ENCODE measurements around the gene GCK. TPM values are rescaled to one million over a fixed set of nuclear protein-coding genes. Genes with fewer than 3 reads are reported as not detected.

The GCK gene
- total RNA-seq, 2 experiments from 2014 or later = 0.16 TPM; not detected in 1

GRCh38 chr7:44187636-44188416 lies 1.4 kb downstream of the GCK start:
- no peaks in the 10 kb centered on the region for H3K4me1 ChIP-seq (ENCODE audit: insufficient read depth, low read length, poor library complexity, severe bottlenecking)
- H3K79me2 ChIP-seq (ENCODE audit: insufficient read depth, low read depth, low read length) = no peaks in the 10 kb centered on the region
- no peaks in the 10 kb centered on the region for H3K9me3 ChIP-seq (ENCODE audit: low read length)
- DNase-seq (ENCODE audit: low spot score) = no peak
- CTCF ChIA-PET (ENCODE audit: unreplicated experiment) = no interaction called here
- H3K27ac ChIP-seq (ENCODE audit: low read depth, low read length, poor library complexity, severe bottlenecking) = no peak overlapping the region
- H3K36me3 ChIP-seq (ENCODE audit: insufficient read depth, low read length) = no peaks in the 10 kb centered on the region
- no peaks in the 10 kb centered on the region for H3K9me2 ChIP-seq (ENCODE audit: insufficient read depth, low read length)
- no peak overlapping the region for H3K4me3 ChIP-seq (ENCODE audit: low read depth, low read length, poor library complexity, severe bottlenecking)
- no peaks in the 10 kb centered on the region for H4K20me1 ChIP-seq (ENCODE audit: insufficient read depth, low read length)
- H3K4me2 ChIP-seq (ENCODE audit: low read length) = no peak overlapping the region
- intact Hi-C loops (cut with micrococcal nuclease; ENCODE audit: unreplicated experiment) = no loop called here
- no peak for TF ChIP-seq EZH2phosphoT487 (IDR thresholded peaks at IDR 0.05; ENCODE audit: borderline replicate concordance, low read depth, low read length)
- TF ChIP-seq, protein P1, sequence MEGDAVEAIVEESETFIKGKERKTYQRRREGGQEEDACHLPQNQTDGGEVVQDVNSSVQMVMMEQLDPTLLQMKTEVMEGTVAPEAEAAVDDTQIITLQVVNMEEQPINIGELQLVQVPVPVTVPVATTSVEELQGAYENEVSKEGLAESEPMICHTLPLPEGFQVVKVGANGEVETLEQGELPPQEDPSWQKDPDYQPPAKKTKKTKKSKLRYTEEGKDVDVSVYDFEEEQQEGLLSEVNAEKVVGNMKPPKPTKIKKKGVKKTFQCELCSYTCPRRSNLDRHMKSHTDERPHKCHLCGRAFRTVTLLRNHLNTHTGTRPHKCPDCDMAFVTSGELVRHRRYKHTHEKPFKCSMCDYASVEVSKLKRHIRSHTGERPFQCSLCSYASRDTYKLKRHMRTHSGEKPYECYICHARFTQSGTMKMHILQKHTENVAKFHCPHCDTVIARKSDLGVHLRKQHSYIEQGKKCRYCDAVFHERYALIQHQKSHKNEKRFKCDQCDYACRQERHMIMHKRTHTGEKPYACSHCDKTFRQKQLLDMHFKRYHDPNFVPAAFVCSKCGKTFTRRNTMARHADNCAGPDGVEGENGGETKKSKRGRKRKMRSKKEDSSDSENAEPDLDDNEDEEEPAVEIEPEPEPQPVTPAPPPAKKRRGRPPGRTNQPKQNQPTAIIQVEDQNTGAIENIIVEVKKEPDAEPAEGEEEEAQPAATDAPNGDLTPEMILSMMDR (conservative IDR thresholded peaks at IDR 0.05; ENCODE audit: low read length) = no peak
- POLR2A ChIA-PET = no interaction called here
- no peak overlapping the region for H2AFZ ChIP-seq (ENCODE audit: low read length)
- BruUV-seq (replicated peaks) = no TSS peak

DNA sequence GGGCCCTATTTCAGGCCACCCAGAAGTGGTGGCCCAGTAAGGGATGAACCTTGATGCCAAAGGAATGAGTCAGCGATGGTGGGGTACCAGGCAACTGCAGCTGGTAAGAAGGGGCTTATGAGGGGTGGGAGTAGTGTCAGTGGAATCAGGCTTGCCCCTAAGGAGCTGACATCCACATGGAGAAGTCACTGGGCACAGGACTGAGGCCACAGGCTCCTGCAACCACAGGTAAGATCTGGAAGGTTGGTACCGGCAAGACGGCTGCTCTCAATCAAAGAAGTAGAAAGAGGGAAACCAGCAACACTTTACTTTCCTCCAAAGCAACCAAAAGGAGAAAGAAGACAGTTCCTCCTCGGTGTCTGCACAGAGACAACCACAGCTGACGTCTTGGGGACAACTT lies 2.5 kb downstream of the GCK start:
- H3K4me3 ChIP-seq (ENCODE audit: low read depth, low read length, poor library complexity, severe bottlenecking) = no peak overlapping the region
- POLR2A ChIA-PET = no interaction called here
- intact Hi-C loops (cut with micrococcal nuclease; ENCODE audit: unreplicated experiment) = no loop called here
- no peaks in the 10 kb centered on the region for H3K9me2 ChIP-seq (ENCODE audit: insufficient read depth, low read length)
- H3K36me3 ChIP-seq (ENCODE audit: insufficient read depth, low read length) = no peaks in the 10 kb centered on the region
- CTCF ChIA-PET (ENCODE audit: unreplicated experiment) = no interaction called here
- no peak overlapping the region for H3K4me2 ChIP-seq (ENCODE audit: low read length)
- no peaks in the 10 kb centered on the region for H3K4me1 ChIP-seq (ENCODE audit: insufficient read depth, low read length, poor library complexity, severe bottlenecking)
- DNase-seq (ENCODE audit: low spot score) = no peak
- H3K27ac ChIP-seq (ENCODE audit: low read depth, low read length, poor library complexity, severe bottlenecking) = no peak overlapping the region
- TF ChIP-seq EZH2phosphoT487 (IDR thresholded peaks at IDR 0.05; ENCODE audit: borderline replicate concordance, low read depth, low read length) = no peak
- TF ChIP-seq, protein P1 (conservative IDR thresholded peaks at IDR 0.05; ENCODE audit: low read length) = no peak
- no TSS peak for BruUV-seq (replicated peaks)
- no peaks in the 10 kb centered on the region for H4K20me1 ChIP-seq (ENCODE audit: insufficient read depth, low read length)
- H3K79me2 ChIP-seq (ENCODE audit: insufficient read depth, low read depth, low read length) = no peaks in the 10 kb centered on the region
- H3K9me3 ChIP-seq (ENCODE audit: low read length) = no peaks in the 10 kb centered on the region
- H2AFZ ChIP-seq (ENCODE audit: low read length) = no peak overlapping the region

DNA sequence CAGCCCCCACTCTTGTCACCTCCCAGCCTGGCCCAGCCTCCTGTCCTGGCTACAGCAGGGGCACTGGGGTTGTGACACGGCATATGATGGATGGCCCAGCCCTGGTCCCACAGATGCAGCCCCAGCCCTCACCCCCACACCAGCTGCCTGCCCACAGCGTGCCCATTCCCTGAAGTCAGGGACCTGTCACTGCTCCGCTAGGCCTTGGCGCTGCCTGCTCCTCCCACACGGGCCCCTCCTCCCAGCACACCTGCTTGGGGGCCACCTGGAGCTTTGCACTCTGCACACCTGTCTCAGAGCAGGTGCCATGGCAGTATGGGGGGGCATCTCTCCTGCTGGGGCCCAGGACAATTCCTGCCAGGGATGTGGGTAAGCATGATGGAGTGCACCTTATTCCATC lies 3.5 kb downstream of the GCK start:
- intact Hi-C loops (cut with micrococcal nuclease; ENCODE audit: unreplicated experiment) = no loop called here
- no peaks in the 10 kb centered on the region for H3K36me3 ChIP-seq (ENCODE audit: insufficient read depth, low read length)
- H3K27ac ChIP-seq (ENCODE audit: low read depth, low read length, poor library complexity, severe bottlenecking) = no peak overlapping the region
- no peaks in the 10 kb centered on the region for H3K4me1 ChIP-seq (ENCODE audit: insufficient read depth, low read length, poor library complexity, severe bottlenecking)
- POLR2A ChIA-PET = no interaction called here
- BruUV-seq (replicated peaks) = no TSS peak
- no peak overlapping the region for H3K4me3 ChIP-seq (ENCODE audit: low read depth, low read length, poor library complexity, severe bottlenecking)
- CTCF ChIA-PET (ENCODE audit: unreplicated experiment) = no interaction called here
- H2AFZ ChIP-seq (ENCODE audit: low read length) = no peak overlapping the region
- H3K79me2 ChIP-seq (ENCODE audit: insufficient read depth, low read depth, low read length) = no peaks in the 10 kb centered on the region
- TF ChIP-seq, protein P1 (conservative IDR thresholded peaks at IDR 0.05; ENCODE audit: low read length) = no peak
- TF ChIP-seq EZH2phosphoT487 (IDR thresholded peaks at IDR 0.05; ENCODE audit: borderline replicate concordance, low read depth, low read length) = no peak
- H3K9me2 ChIP-seq (ENCODE audit: insufficient read depth, low read length) = no peaks in the 10 kb centered on the region
- no peak overlapping the region for H3K4me2 ChIP-seq (ENCODE audit: low read length)
- no peak for DNase-seq (ENCODE audit: low spot score)
- no peaks in the 10 kb centered on the region for H4K20me1 ChIP-seq (ENCODE audit: insufficient read depth, low read length)
- no peaks in the 10 kb centered on the region for H3K9me3 ChIP-seq (ENCODE audit: low read length)

Data from OCI-LY7 (cell line).